HG03045 (cell line): ENCODE data around the gene CACNA1E.

ENCODE experiments used
- ATAC-seq: cut with Tn5 transposase; IDR thresholded peaks from one replicate; pipeline ENCODE4 v1.9.1; 2021; ENCODE audit warnings: mild to moderate bottlenecking, moderate library complexity; ENCODE audit not compliant: unreplicated experiment

CACNA1E gene

GRCh38 chr1:181482521-181483284 is 614 bp upstream of the CACNA1E start:
- ATAC-seq = peak; percentile 44

DNA sequence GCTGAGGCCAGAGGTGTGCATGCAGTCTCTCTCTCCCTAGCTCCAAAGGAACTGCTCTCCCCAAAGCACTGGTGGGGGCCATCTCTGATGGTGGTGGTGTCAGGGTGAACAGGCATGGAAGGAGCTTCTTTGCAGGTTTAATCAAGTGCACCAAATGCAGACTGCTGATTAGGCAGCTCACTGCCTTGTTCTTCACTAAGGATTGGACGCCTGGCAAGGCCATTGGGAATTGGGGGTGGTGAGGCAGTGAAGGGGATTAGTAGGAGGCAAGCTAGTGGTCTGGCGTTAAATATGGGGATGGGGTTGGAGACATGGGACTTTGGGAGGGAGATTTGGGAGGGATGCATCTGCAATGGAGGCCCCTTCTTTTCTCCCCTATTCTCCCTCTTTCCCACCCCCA is 1.5 kb downstream of the CACNA1E start:
- no peak for ATAC-seq

GRCh38 chr1:181485287-181486097 is 2.2 kb downstream of the CACNA1E start:
- no peak for ATAC-seq

GRCh38 chr1:181486098-181486420 is 2.7 kb downstream of the CACNA1E start:
- ATAC-seq = no peak

DNA sequence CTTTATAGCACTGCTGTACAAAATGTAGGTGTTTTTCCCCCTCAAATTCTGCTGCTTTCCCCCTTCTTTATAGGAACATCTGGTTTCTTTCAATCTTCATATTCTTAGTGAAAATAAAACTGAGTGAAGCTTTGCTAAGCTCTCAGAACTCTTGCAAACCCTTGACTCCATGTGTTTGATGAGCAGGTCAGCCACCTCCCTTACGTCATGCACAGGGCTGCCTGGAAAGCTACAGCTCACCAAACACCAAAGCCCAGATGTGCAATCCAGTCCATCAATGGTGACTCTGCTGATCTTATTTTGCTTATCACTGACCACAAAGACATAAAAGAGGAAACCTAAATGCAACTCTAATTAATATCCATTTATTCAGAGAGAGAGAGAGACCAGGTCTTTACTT is 5.5 kb downstream of the CACNA1E start:
- ATAC-seq = no peak

DNA sequence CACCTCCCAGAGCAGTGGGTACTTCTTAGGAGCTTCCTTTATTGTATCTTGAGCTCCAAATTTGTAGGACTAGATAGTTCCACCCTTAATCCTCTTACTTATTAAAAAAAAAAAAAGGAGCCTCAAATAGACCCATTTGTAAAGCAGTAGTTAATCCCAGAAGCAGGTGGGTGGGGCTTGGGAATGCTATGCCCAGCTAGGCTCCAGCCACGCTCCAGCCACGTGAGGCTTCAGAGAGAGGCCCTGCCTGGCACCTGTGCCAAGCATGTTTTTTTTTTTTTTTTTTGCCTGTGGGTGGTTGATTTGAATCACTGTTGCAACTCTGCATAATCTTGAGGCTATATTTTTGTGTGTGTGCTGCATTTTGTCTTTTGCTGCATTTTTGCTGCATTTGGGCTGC is 7.0 kb downstream of the CACNA1E start:
- no peak for ATAC-seq

DNA sequence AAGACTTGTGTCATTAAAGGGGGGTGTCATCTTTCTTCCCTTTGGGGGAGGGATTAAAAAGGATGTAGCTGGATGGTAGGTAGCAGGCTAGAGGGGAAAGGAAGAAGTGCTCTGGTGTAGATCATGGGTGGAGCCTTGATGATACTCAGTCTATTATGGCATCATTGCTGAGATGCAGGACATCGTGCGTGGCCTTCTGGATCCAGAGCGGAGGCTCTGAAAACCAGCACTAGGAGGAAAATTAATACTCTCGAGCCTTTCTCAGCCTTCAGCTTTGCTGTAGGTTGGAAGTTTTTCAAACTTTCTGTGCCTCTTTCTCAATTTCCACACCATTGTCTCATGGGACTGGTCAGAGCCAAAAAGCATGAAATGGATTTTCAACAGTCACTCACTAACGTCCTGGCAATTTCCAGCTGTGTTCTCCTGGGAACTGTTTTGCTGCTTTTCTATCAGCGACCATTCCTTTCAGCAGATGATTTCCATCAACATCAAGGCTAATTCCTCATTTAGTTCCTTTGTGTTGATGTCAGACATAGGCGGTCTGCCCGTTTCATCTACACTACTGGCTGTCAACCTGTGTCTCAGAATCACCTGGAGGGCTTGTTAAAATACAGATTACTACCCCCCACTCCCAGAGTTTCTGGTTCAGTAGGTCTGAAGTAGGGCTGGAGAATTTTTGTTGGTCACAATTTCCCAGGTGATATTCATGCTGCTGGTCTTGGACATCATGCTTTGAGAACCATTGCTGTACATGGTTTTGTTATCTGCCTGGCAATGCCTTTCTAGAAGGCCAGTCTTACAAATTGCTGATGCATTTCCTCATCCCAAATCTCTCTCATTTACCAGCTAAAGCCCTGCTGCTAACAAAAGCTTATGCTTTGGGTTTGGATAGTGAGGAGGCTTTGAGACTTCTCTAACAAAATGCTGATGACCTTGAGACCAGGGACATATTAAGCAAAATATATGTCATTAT is 7.7 kb downstream of the CACNA1E start:
- ATAC-seq = no peak

GRCh38 chr1:181493166-181493565 is 9.8 kb downstream of the CACNA1E start:
- no peak for ATAC-seq

DNA sequence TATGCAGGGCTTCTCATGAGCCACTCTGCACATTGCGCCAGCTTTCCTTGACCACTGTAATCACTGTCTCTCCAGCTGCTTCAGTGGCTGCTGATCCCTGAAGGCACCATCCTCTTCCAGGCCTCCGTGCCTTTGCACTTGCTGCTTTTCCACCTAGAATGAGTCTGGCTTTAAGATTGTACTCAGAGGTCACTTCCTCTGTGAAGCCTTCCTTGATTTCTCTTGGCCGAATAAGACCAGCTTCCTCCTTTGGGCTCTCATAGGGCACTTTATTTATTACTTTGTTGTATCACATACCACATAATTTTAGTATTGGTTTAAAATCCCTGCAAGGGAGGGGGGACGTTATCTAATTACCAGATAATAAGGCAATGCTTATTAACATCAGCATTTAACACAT is 10.6 kb downstream of the CACNA1E start:
- ATAC-seq = no peak

DNA sequence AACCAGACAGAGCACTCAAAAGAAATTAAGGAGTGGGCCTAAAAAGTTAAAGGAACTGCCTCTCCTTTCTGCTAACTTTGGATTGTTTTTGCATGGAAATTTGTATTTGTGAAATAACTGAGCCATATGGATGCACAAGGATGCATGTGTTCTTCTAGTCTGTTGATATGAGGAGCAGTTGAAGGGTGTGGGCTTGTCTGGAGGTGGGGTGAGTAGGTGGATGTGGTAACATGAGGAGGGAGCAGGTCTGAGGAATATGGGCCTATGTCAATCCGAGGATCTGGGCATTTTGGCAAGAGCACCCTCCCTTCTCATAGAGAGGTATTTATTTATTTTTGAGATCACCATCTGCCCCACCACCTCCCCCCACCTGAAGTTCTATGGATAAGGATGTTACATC is 13.4 kb downstream of the CACNA1E start:
- no peak for ATAC-seq

- no peak for ATAC-seq
These were observed 14.6 kb downstream of the CACNA1E start for GRCh38 chr1:181497870-181498269.

DNA sequence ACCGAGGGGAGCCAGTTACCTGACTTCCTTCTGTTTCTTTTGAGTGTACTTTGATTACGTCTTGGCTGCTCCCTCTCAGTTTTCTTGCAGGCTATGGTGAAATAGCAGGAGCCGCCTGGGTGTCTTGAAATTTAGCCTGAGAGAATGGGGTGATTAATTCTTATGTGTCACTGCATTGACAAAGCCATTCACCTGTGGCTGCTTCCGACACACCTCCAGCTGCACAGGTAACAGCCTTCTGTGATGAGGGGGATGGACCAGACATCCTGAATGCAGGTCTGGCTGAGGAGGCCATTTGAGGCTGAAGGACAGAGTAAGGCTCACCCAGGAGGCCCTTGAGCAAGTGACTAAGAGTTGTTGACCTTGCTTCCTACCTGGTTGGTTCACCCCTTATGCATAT is 16.5 kb downstream of the CACNA1E start:
- no peak for ATAC-seq

GRCh38 chr1:181500636-181501035 is 17.3 kb downstream of the CACNA1E start:
- ATAC-seq = no peak

DNA sequence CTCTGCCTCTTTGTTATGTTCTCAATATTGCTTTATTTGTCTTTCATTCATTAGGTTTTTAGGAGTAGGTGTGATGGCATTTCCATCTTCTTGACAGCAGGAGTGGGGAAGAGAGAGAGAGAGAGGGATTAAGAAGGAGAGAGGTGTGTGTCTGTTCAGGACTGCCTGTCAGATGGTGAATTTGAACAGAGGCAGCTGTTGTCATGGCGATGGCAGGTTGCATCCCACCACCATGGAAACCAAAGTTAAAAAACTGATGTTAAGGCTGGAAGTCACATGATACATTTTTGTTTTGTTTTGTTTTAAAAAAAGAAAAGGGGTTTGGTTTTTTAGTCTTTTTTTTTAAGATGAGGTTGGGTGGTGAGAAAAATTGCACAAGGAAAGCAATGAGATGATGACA is 18.3 kb downstream of the CACNA1E start:
- no peak for ATAC-seq

DNA sequence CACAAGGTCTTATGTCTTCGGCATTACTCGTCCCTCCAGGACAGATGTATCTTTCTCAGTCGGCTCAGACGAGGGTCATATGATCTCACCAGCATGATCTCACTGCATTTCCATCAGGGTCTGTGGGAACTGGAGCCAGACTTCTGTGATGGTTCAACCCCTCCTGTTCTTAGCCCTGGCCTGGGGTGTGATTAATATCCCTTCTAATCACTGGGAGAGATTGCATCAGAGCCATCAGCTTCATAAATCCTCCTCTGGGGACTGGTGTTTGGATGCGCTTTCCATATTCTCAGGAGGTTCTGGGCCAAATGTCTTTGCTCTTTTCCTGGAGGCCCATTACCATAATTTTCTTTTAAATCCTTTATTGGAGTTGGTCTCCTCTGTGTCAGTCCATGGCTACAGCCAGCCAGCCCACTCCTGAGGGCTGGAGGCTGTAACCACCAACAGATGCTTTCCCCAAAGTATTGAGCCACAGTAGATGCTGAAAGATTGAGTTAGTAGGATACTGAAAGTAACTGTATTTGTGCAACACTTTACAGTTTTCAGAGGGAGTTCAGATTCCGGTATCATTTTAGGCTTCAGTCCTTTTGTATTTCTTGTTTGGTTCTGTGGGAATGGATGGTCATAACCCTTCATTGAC is 20.0 kb downstream of the CACNA1E start:
- ATAC-seq = no peak

- peak; percentile 54 for ATAC-seq
These were observed 21.1 kb downstream of the CACNA1E start for GRCh38 chr1:181504399-181504842.

GRCh38 chr1:181506563-181507353 is 23.4 kb downstream of the CACNA1E start:
- ATAC-seq = no peak

- ATAC-seq = no peak
These were observed 25.3 kb downstream of the CACNA1E start for GRCh38 chr1:181508486-181509165.

DNA sequence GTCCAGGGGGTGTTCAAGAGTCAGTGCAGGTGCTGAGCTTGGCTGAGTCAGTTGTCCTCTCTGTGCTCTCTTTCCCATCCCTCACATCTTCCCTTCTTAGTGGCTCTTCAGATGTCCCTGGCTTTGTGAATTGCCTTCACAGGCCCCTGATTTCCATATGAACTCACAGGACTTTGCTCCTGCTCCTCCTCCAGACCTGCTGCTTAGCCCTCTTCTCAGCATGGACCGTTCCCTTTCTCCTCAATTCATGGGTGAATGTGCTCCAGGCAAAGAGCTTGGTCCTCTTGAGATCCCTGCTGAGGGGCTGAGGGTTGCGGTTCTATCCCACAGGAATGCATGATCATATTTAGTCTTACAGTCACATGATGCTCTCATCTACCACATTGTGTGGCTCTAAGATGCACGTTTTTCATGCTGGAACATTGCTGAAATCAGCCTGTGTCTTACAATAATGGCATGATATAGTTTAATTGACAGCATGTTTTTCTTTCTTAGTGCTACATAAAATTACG is 30.5 kb downstream of the CACNA1E start:
- no peak for ATAC-seq
